Fibroblast of mammary gland (primary cell): ENCODE data around the gene UNC45A.

ENCODE experiments used
- DNase-seq: peaks from one replicate; pipeline ENCODE4 v3.0.0-alpha.2; 2010; ENCODE audit warnings: low read depth
- H3K4me3 ChIP-seq: 2 replicates; pipeline ENCODE4 v1.5.1; 2011; ENCODE audit warnings: low read depth, mild to moderate bottlenecking, low read length, moderate library complexity; ENCODE audit not compliant: control insufficient read depth
- TF ChIP-seq, protein P1 (sequence below): conservative IDR thresholded peaks from 2 replicates; pipeline ENCODE4 v1.5.1; 2011; ENCODE audit warnings: low read depth, low read length, inconsistent platforms; ENCODE audit not compliant: control insufficient read depth, insufficient read depth

The UNC45A gene

GRCh38 chr15:90914305-90915080 is 20.6 kb upstream of the UNC45A start:
- no peak for DNase-seq
- TF ChIP-seq, protein P1, sequence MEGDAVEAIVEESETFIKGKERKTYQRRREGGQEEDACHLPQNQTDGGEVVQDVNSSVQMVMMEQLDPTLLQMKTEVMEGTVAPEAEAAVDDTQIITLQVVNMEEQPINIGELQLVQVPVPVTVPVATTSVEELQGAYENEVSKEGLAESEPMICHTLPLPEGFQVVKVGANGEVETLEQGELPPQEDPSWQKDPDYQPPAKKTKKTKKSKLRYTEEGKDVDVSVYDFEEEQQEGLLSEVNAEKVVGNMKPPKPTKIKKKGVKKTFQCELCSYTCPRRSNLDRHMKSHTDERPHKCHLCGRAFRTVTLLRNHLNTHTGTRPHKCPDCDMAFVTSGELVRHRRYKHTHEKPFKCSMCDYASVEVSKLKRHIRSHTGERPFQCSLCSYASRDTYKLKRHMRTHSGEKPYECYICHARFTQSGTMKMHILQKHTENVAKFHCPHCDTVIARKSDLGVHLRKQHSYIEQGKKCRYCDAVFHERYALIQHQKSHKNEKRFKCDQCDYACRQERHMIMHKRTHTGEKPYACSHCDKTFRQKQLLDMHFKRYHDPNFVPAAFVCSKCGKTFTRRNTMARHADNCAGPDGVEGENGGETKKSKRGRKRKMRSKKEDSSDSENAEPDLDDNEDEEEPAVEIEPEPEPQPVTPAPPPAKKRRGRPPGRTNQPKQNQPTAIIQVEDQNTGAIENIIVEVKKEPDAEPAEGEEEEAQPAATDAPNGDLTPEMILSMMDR = no peak
- H3K4me3 ChIP-seq = no peak overlapping the region

DNA sequence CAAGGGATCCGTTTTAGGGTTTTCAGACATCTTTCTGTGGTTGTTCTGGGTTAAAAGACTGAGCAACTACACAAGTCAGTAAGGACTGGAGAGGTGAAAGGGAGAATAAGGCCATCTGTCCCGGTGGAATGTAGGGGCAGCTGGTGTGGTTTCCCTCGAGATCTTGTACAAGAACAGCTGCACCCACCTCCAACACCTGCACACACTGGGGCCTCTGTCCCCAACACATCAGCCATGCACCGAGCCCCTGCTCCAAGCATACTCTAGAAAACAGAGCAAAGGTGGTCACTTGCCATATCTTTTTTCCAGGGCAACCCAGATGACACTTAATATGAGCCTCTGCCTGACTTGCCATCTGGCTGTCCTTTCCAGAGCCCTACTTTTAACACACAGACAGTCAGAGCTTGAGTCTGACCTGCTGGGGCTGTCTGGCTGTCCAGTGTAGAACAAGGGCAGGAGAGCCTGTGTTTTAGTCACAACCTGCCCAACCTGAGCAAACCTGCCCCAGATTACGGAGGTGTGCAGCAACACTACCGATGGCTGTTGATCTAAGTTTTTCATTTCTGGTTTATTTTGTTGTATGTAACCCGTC is 19.8 kb upstream of the UNC45A start:
- no peak overlapping the region for H3K4me3 ChIP-seq
- DNase-seq = no peak
- TF ChIP-seq, protein P1 = no peak

- TF ChIP-seq, protein P1 = no peak
- no peak overlapping the region for H3K4me3 ChIP-seq
- DNase-seq = no peak
Measured at GRCh38 chr15:90915808-90916440, 19.2 kb upstream of the UNC45A start.

DNA sequence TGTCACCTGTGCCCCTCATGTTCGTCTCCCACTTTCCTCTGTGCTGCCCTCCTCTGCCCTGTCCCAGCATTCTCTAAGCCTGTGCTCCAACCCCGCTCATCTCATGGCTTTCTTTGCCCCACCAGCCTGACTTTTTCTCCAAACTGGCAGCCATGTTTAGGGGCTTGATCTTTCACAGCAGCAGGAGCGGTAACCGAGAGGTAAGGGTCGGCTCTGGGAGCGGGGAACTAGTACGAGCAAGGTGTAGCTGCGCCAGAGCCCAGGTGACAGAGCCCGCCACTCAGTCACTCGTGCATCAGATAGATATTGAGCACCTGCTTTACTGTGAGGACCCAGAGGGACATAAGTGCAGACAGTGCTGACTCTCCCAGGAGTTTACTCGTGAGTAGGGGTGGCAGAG is 18.6 kb upstream of the UNC45A start:
- H3K4me3 ChIP-seq = no peak overlapping the region
- DNase-seq = no peak
- TF ChIP-seq, protein P1 = no peak

GRCh38 chr15:90917569-90917968 is 17.5 kb upstream of the UNC45A start:
- DNase-seq = no peak
- TF ChIP-seq, protein P1 = no peak
- H3K4me3 ChIP-seq = no peak overlapping the region

- no peak for DNase-seq
- H3K4me3 ChIP-seq = no peak overlapping the region
- TF ChIP-seq, protein P1 = no peak
Measured at GRCh38 chr15:90918034-90918788, 16.9 kb upstream of the UNC45A start.
